ENCODE measurements around the gene OR2AP1. TPM values are rescaled to one million over a fixed set of nuclear protein-coding genes. Genes with fewer than 3 reads are reported as not detected.

The OR2AP1 gene
- total RNA-seq, 1 experiment from 2014 or later, result not detected

Other genes with a start within 250 kb of the OR2AP1 start
- not detected in 2 replicates for gene OR6C3, start 241.7 kb upstream of the OR2AP1 start, total RNA-seq (2014; rRNA removed; shearing (Covaris generic); ENCODE audit: low replicate concordance)
- not detected in 2 replicates for gene OR6C75, start 209.5 kb upstream of the OR2AP1 start, total RNA-seq (2014; rRNA removed; shearing (Covaris generic); ENCODE audit: low replicate concordance)
- gene OR6C65, start 171.9 kb upstream of the OR2AP1 start, total RNA-seq (2014; rRNA removed; shearing (Covaris generic); ENCODE audit: low replicate concordance), result not detected in 2 replicates
- gene OR6C76, start 146.2 kb upstream of the OR2AP1 start, total RNA-seq (2014; rRNA removed; shearing (Covaris generic); ENCODE audit: low replicate concordance), result not detected in 2 replicates
- not detected in 2 replicates for gene OR6C2, start 128.4 kb upstream of the OR2AP1 start, total RNA-seq (2014; rRNA removed; shearing (Covaris generic); ENCODE audit: low replicate concordance)
- gene OR6C70, start 102.3 kb upstream of the OR2AP1 start, total RNA-seq (2014; rRNA removed; shearing (Covaris generic); ENCODE audit: low replicate concordance), result not detected in 2 replicates
- not detected in 2 replicates for gene OR6C68, start 80.1 kb upstream of the OR2AP1 start, total RNA-seq (2014; rRNA removed; shearing (Covaris generic); ENCODE audit: low replicate concordance)
- not detected in 2 replicates for gene OR6C4, start 22.9 kb upstream of the OR2AP1 start, total RNA-seq (2014; rRNA removed; shearing (Covaris generic); ENCODE audit: low replicate concordance)
- not detected in 2 replicates for gene OR10P1, start 64.4 kb downstream of the OR2AP1 start, total RNA-seq (2014; rRNA removed; shearing (Covaris generic); ENCODE audit: low replicate concordance)
- 1.3 and 10.7 TPM in 2 replicates for gene ITGA7, start 135.4 kb downstream of the OR2AP1 start, total RNA-seq (2014; rRNA removed; shearing (Covaris generic); ENCODE audit: low replicate concordance)
- 184 and 309 TPM in 2 replicates for gene BLOC1S1, start 143.6 kb downstream of the OR2AP1 start, total RNA-seq (2014; rRNA removed; shearing (Covaris generic); ENCODE audit: low replicate concordance)
- 2.0 and 2.9 TPM in 2 replicates for gene RDH5, start 147.9 kb downstream of the OR2AP1 start, total RNA-seq (2014; rRNA removed; shearing (Covaris generic); ENCODE audit: low replicate concordance)
- gene CD63, start 156.5 kb downstream of the OR2AP1 start, total RNA-seq (2014; rRNA removed; shearing (Covaris generic); ENCODE audit: low replicate concordance), result 1,384 and 1,429 TPM in 2 replicates
- 1.1 and 2.8 TPM in 2 replicates for gene GDF11, start 170.7 kb downstream of the OR2AP1 start, total RNA-seq (2014; rRNA removed; shearing (Covaris generic); ENCODE audit: low replicate concordance)
- 201 and 218 TPM in 2 replicates for gene SARNP, start 245.3 kb downstream of the OR2AP1 start, total RNA-seq (2014; rRNA removed; shearing (Covaris generic); ENCODE audit: low replicate concordance)
- 27.5 and 31.2 TPM in 2 replicates for gene ORMDL2, start 245.6 kb downstream of the OR2AP1 start, total RNA-seq (2014; rRNA removed; shearing (Covaris generic); ENCODE audit: low replicate concordance)

Data from Caki2 (cell line).